HEK293 (cell line): ENCODE results near the gene APOBEC3H.

Experiments used
- CTCF ChIA-PET: fragments of 350-600 bp; formaldehyde crosslinking; extraction: SDS; loops from one replicate; lab custom pipeline; 2021; ENCODE audit warnings: antibody characterized with exemption; lab: Yijun Ruan, JAX
- POLR2A ChIA-PET: fragments of 300-600 bp; formaldehyde crosslinking; extraction: SDS; loops from one replicate; lab custom pipeline; 2020; ENCODE audit warnings: antibody characterized with exemption, inconsistent platforms; lab: Yijun Ruan, JAX
- H3K27ac ChIP-seq: fragments of 200-500 bp; sonication (Bioruptor generic); 2 replicates; pipeline ENCODE4 v1.5.1; 2014; ENCODE audit warnings: low read depth, low read length, control low read depth, inconsistent platforms; ENCODE audit errors: extremely low read depth
- H3K36me3 ChIP-seq, 2 experiments: fragments of 200-500 bp in 1 of 2; sonication (Bioruptor generic) in 1 of 2; 1 replicate in 1 of 2; 2 replicates in 1 of 2; pipeline ENCODE4 v1.5.1; 2014 to 2017; ENCODE audit warnings: inconsistent platforms in 2 of 2, low read length in 2 of 2; ENCODE audit not compliant: control insufficient read depth in 2 of 2, insufficient read depth in 1 of 2
- H3K4me1 ChIP-seq: fragments of 200-500 bp; sonication (Bioruptor generic); 2 replicates; pipeline ENCODE4 v1.5.1; 2014; ENCODE audit warnings: mild to moderate bottlenecking, low read length, inconsistent platforms; ENCODE audit not compliant: control insufficient read depth, insufficient read depth
- H3K4me3 ChIP-seq: 2 replicates; pipeline ENCODE4 v1.5.1; 2011; ENCODE audit warnings: low read depth, mild to moderate bottlenecking, control low read depth, low read length, moderate library complexity
- H3K9me3 ChIP-seq: fragments of 200-500 bp; sonication (Bioruptor generic); 2 replicates; pipeline ENCODE4 v1.5.1; 2014; ENCODE audit warnings: low read depth, low read length, inconsistent platforms; ENCODE audit not compliant: control insufficient read depth, insufficient read depth
- REPIN1 ChIP-seq: fragments of 450-650 bp; formaldehyde crosslinking; IDR thresholded peaks from 2 replicates; pipeline ENCODE4 v1.5.1; 2017; ENCODE audit warnings: missing biosample characterization, missing genetic modification characterization, low read depth
- SCRT2 ChIP-seq: fragments of 450-650 bp; formaldehyde crosslinking; IDR thresholded peaks from 2 replicates; pipeline ENCODE4 v1.5.1; 2016; ENCODE audit warnings: missing biosample characterization, missing genetic modification characterization
- ZFP41 ChIP-seq: fragments of 450-650 bp; formaldehyde crosslinking; IDR thresholded peaks from 2 replicates; pipeline ENCODE4 v1.5.1; 2016; ENCODE audit warnings: missing biosample characterization, missing genetic modification characterization, borderline replicate concordance
- ZIC2 ChIP-seq: fragments of 450-650 bp; formaldehyde crosslinking; IDR thresholded peaks from 2 replicates; pipeline ENCODE4 v1.5.1; 2016; ENCODE audit warnings: missing biosample characterization, missing genetic modification characterization
- ZNF23 ChIP-seq: fragments of 450-650 bp; formaldehyde crosslinking; IDR thresholded peaks from 2 replicates; pipeline ENCODE4 v1.5.1; 2016; ENCODE audit warnings: missing biosample characterization, missing genetic modification characterization, borderline replicate concordance
- ZNF501 ChIP-seq: fragments of 450-650 bp; formaldehyde crosslinking; IDR thresholded peaks from 2 replicates; pipeline ENCODE4 v1.5.1; 2016; ENCODE audit warnings: missing biosample characterization, missing genetic modification characterization
- ZNF654 ChIP-seq: fragments of 450-650 bp; formaldehyde crosslinking; IDR thresholded peaks from 2 replicates; pipeline ENCODE4 v1.5.1; 2016; ENCODE audit warnings: low read depth, missing biosample characterization, missing genetic modification characterization
- ZNF747 ChIP-seq: fragments of 450-650 bp; formaldehyde crosslinking; IDR thresholded peaks from 2 replicates; pipeline ENCODE4 v1.5.1; 2016; ENCODE audit warnings: missing biosample characterization, missing genetic modification characterization
- TF ChIP-seq, protein P1 (sequence below): fragments of 450-650 bp; formaldehyde crosslinking; IDR thresholded peaks from 2 replicates; pipeline ENCODE4 v1.5.1; 2016; ENCODE audit warnings: missing biosample characterization, missing genetic modification characterization
- TF ChIP-seq, protein P2 (sequence below): fragments of 450-650 bp; formaldehyde crosslinking; IDR thresholded peaks from 2 replicates; pipeline ENCODE4 v1.5.1; 2017; ENCODE audit warnings: missing biosample characterization, missing genetic modification characterization
- TF ChIP-seq, protein P3 (sequence below): fragments of 450-650 bp; formaldehyde crosslinking; IDR thresholded peaks from 2 replicates; pipeline ENCODE4 v1.5.1; 2016; ENCODE audit warnings: missing biosample characterization, missing genetic modification characterization
- TF ChIP-seq, protein P4 (sequence below): fragments of 450-650 bp; formaldehyde crosslinking; IDR thresholded peaks from 2 replicates; pipeline ENCODE4 v1.5.1; 2017; ENCODE audit warnings: missing biosample characterization, missing genetic modification characterization

APOBEC3H gene

DNA sequence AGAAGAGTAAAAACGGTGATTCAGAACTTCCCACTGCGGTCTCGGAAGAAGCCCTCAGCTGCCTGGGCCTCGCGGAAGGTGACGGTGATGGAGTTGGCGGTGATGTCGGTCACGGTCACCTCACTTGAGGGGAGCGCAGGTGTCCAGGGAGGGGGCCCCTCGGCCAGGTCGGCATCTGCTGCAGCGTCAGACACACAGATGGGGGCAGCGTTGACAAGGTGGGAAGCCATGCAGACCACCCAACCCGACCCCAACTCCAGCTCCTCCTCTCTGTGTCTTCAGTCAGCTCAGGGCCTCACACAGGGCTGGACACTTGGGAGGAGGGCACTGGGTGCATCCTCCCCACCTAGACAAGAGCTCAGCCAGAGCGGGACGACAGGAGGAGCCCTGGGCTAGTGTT is 36.8 kb downstream of the APOBEC3H start (continued):
- TF ChIP-seq, protein P1, sequence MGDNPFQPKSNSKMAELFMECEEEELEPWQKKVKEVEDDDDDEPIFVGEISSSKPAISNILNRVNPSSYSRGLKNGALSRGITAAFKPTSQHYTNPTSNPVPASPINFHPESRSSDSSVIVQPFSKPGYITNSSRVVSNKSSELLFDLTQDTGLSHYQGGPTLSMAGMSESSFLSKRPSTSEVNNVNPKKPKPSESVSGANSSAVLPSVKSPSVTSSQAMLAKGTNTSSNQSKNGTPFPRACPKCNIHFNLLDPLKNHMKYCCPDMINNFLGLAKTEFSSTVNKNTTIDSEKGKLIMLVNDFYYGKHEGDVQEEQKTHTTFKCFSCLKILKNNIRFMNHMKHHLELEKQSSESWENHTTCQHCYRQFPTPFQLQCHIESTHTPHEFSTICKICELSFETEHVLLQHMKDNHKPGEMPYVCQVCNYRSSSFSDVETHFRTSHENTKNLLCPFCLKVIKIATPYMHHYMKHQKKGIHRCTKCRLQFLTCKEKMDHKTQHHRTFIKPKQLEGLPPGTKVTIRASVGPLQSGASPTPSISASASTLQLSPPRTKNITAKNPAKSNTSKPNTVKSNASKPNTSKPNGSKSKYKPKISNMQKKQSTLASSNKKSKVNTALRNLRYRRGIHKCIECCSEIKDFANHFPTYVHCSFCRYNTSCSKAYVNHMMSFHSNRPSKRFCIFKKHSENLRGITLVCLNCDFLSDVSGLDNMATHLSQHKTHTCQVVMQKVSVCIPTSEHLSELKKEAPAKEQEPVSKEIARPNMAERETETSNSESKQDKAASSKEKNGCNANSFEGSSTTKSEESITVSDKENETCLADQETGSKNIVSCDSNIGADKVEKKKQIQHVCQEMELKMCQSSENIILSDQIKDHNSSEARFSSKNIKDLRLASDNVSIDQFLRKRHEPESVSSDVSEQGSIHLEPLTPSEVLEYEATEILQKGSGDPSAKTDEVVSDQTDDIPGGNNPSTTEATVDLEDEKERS (tag by site-specific recombination), result no peak

DNA sequence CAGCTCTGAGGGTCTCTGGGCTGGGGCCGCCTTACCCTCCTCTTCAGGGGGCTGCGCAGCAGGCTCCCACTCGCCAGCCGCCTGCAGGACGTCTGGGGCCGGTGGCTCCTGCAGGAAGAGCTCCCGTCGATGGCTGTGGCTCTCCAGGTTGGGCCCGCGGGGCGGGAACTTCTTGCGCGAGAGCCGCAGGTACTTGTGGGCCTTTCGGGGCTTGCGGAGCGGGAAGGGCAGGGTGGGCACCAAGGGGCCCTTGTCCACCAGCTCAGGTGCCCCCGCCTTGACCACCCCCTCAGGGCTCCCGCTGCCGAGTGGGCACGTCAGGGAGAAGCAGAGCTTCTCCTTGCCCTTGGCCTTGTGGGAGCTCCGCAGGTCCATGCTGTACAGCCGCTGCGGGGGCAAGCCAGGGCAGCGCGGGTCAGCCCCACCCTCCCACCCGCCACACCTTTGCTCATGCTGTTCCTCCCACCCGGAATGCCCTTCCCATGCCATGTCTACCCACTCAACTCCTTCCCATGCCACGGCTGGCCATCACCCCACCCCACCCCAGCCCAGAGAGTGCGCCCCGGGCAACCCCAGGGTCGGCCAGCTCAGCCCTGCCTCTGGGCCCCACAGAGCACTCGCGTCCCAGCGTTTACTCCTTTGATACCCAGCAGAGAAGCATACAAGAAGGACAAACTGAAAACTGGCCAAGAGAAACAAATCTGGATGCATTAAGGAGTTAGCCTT is 37.5 kb downstream of the APOBEC3H start:
- CTCF ChIA-PET, result interaction anchor here (0.5 to 2.6 kb wide), 18 partner anchors 9 to 394 kb away, joined by 3 to 17 read pairs (median 6); partner anchors contain the start of genes CBX7 and RPL3
- no peak overlapping the region for H3K4me3 ChIP-seq
- no peaks in the 10 kb centered on the region for H3K4me1 ChIP-seq
- POLR2A ChIA-PET, result interaction anchor here (0.6 to 1.4 kb wide), 4 partner anchors 11 to 185 kb away, joined by 3 to 9 read pairs (median 4); partner anchors contain the start of gene RPL3
- no peaks in the 10 kb centered on the region for H3K36me3 ChIP-seq
- no peaks in the 10 kb centered on the region for H3K9me3 ChIP-seq
- no peak overlapping the region for H3K27ac ChIP-seq
- TF ChIP-seq, protein P2, sequence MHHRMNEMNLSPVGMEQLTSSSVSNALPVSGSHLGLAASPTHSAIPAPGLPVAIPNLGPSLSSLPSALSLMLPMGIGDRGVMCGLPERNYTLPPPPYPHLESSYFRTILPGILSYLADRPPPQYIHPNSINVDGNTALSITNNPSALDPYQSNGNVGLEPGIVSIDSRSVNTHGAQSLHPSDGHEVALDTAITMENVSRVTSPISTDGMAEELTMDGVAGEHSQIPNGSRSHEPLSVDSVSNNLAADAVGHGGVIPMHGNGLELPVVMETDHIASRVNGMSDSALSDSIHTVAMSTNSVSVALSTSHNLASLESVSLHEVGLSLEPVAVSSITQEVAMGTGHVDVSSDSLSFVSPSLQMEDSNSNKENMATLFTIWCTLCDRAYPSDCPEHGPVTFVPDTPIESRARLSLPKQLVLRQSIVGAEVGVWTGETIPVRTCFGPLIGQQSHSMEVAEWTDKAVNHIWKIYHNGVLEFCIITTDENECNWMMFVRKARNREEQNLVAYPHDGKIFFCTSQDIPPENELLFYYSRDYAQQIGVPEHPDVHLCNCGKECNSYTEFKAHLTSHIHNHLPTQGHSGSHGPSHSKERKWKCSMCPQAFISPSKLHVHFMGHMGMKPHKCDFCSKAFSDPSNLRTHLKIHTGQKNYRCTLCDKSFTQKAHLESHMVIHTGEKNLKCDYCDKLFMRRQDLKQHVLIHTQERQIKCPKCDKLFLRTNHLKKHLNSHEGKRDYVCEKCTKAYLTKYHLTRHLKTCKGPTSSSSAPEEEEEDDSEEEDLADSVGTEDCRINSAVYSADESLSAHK, result no peak
- TF ChIP-seq ZNF23 (no peak), ZNF501 (tag by site-specific recombination) (no peak)

DNA sequence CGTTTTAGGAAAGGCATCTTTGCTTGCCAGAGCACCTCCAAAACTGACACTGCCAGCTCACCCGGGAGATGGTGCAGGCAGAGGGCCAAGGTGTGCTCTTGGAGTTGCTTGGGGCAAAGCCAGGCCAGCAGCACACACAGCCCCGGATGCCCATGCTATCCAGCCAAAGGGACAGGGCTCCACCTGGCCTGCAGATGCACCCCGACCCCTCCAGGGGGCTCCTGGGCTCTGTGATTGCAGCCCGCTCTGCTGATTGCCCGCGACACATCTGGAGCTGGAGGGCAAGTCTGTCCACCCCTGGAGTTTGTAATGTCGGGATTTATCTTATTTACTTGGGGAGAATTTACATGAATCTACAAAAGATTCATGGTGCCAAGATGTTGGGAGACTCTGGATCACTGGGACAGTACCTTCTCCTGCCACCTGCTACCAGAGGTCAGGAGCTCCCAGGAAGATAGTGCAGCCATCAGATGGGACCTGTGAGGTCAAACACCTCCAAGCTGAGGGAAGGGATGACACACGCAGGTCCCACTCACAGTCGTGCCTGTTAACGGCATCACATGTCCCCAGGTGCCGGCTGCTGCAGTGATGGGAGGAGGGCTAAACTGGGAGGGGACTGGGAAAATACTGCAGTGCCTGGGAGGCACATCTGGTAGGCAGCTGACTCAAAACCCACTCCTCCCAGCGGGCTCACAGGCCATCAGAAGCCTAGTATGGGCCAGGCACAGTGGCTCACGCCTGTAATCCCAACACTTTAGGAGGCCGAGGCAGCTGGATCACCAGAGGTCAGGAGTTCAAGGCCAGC is 38.2 kb downstream of the APOBEC3H start:
- TF ChIP-seq ZFP41 (tag by site-specific recombination) (no peak), ZIC2 (tag by site-specific recombination) (0 out of 2 replicates have a peak, but pooled peaks have one; percentile 17), SCRT2 (tag by site-specific recombination) (no peak), REPIN1 (no peak), ZNF747 (no peak), ZNF654 (peak; percentile 19; the same call in 1 of the 2 replicates)
- TF ChIP-seq, protein P3, sequence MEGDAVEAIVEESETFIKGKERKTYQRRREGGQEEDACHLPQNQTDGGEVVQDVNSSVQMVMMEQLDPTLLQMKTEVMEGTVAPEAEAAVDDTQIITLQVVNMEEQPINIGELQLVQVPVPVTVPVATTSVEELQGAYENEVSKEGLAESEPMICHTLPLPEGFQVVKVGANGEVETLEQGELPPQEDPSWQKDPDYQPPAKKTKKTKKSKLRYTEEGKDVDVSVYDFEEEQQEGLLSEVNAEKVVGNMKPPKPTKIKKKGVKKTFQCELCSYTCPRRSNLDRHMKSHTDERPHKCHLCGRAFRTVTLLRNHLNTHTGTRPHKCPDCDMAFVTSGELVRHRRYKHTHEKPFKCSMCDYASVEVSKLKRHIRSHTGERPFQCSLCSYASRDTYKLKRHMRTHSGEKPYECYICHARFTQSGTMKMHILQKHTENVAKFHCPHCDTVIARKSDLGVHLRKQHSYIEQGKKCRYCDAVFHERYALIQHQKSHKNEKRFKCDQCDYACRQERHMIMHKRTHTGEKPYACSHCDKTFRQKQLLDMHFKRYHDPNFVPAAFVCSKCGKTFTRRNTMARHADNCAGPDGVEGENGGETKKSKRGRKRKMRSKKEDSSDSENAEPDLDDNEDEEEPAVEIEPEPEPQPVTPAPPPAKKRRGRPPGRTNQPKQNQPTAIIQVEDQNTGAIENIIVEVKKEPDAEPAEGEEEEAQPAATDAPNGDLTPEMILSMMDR (tag by site-specific recombination), result peak; percentile 51
- TF ChIP-seq, protein P4, sequence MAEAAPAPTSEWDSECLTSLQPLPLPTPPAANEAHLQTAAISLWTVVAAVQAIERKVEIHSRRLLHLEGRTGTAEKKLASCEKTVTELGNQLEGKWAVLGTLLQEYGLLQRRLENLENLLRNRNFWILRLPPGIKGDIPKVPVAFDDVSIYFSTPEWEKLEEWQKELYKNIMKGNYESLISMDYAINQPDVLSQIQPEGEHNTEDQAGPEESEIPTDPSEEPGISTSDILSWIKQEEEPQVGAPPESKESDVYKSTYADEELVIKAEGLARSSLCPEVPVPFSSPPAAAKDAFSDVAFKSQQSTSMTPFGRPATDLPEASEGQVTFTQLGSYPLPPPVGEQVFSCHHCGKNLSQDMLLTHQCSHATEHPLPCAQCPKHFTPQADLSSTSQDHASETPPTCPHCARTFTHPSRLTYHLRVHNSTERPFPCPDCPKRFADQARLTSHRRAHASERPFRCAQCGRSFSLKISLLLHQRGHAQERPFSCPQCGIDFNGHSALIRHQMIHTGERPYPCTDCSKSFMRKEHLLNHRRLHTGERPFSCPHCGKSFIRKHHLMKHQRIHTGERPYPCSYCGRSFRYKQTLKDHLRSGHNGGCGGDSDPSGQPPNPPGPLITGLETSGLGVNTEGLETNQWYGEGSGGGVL, result no peak

More for the DNA sequence above, 38.2 kb downstream of the APOBEC3H start:
- H3K36me3 ChIP-seq, result no peaks in the 10 kb centered on the region
- CTCF ChIA-PET, result interaction anchor here (0.5 to 2.6 kb wide), 28 partner anchors 8 to 394 kb away, joined by 3 to 17 read pairs (median 5); partner anchors contain the start of genes CBX7 and RPL3
- no peak overlapping the region for H3K27ac ChIP-seq
- H3K4me3 ChIP-seq, result no peak overlapping the region
- POLR2A ChIA-PET, result interaction anchor here (0.6 to 1.4 kb wide), 5 partner anchors 11 to 185 kb away, joined by 3 to 9 read pairs (median 4); partner anchors contain the start of gene RPL3
- H3K4me1 ChIP-seq, result no peaks in the 10 kb centered on the region
- no peaks in the 10 kb centered on the region for H3K9me3 ChIP-seq
